HCT116 (cell line): ENCODE results near the gene ADM2. TPM values are rescaled to one million over a fixed set of nuclear protein-coding genes. Genes with fewer than 3 reads are reported as not detected.

Experiments
- ATAC-seq: fragments of 200-7000 bp; cut with Tn5 transposase; 2 replicates; pipeline ENCODE4 v1.9.1; 2020; ENCODE audit warnings: mild to moderate bottlenecking, moderate library complexity
- BruUV-seq: library from RNA; stranded (reverse); fragments of 400-500 nt; replicated peaks from 2 replicates; lab custom pipeline; 2021; lab: Mats Ljungman, UMichigan
- CTCF ChIA-PET: fragments of 300-600 bp; sonication (Branson Sonifier 250); formaldehyde crosslinking; loops from one replicate; lab custom pipeline; 2021; ENCODE audit warnings: antibody characterized with exemption; lab: Charles Lee
- POLR2A ChIA-PET: fragments of 300-600, 350-600 bp; sonication (Branson Sonifier 250); formaldehyde crosslinking; loops from one replicate; lab custom pipeline; 2021; ENCODE audit warnings: antibody characterized with exemption; lab: Charles Lee
- RAD21 ChIA-PET, 2 experiments: fragments of 300-600 bp; sonication (Branson Sonifier 250); formaldehyde crosslinking; loops; one replicate each; lab custom pipeline; 2023; ENCODE audit warnings: low total read pairs in 2 of 2; ENCODE audit not compliant: uncharacterized antibody in 2 of 2, unreplicated experiment in 2 of 2, low non-redundant PET in 1 of 2; lab: Charles Lee
- DNase-seq: peaks from one replicate; pipeline ENCODE4 v3.0.0-alpha.2; 2010; ENCODE audit warnings: low read depth, low spot score
- H2AFZ ChIP-seq: fragments of 200-600 bp; shearing (Covaris generic), sonication (generic); 2 replicates; pipeline ENCODE4 v1.6.1; 2017; ENCODE audit warnings: low read depth, mixed run types, mixed read lengths, antibody characterized with exemption, low read length; ENCODE audit not compliant: poor library complexity, severe bottlenecking
- H3K27ac ChIP-seq: 2 replicates; pipeline ENCODE4 v1.5.1; 2012; ENCODE audit warnings: low read depth, low read length
- H3K27me3 ChIP-seq: fragments of 200-600 bp; sonication (generic); 2 replicates; pipeline ENCODE4 v1.6.1; 2016; ENCODE audit warnings: mixed run types, low read length, mixed read lengths; ENCODE audit not compliant: insufficient read depth
- H3K36me3 ChIP-seq, 2 experiments: fragments of 200-500 bp in 1 of 2; fragments of 200-600 bp in 1 of 2; sonication (Bioruptor generic) in 1 of 2; sonication (generic) in 1 of 2; 2 replicates each; pipeline versions ENCODE4 v1.5.1 to v1.6.1; 2014 to 2016; ENCODE audit warnings: low read length in 2 of 2, inconsistent platforms in 1 of 2, mixed read lengths in 1 of 2, mixed run types in 1 of 2; ENCODE audit not compliant: insufficient read depth in 2 of 2, control insufficient read depth in 1 of 2
- H3K4me1 ChIP-seq, 2 experiments: fragments of 200-600 bp in 1 of 2; sonication (generic) in 1 of 2; 2 replicates each; pipeline versions ENCODE4 v1.5.1 to v1.6.1; 2012 to 2017; ENCODE audit warnings: low read length in 2 of 2, inconsistent platforms in 1 of 2, mild to moderate bottlenecking in 1 of 2, mixed read lengths in 1 of 2, mixed run types in 1 of 2, moderate library complexity in 1 of 2; ENCODE audit not compliant: insufficient read depth in 2 of 2, control insufficient read depth in 1 of 2
- H3K4me2 ChIP-seq: fragments of 200-600 bp; sonication (generic); 2 replicates; pipeline ENCODE4 v1.6.1; 2017; ENCODE audit warnings: mixed run types, low read length, mixed read lengths
- H3K4me3 ChIP-seq, 2 experiments: fragments of 200-600 bp in 1 of 2; sonication (generic) in 1 of 2; replicated peaks in 1 of 2; 2 replicates each; pipeline ENCODE4 v1.5.1; 2011 to 2016; ENCODE audit warnings: low read length in 2 of 2, control low read depth in 1 of 2, low read depth in 1 of 2, mild to moderate bottlenecking in 1 of 2, mixed read lengths in 1 of 2, mixed run types in 1 of 2
- H3K79me2 ChIP-seq: fragments of 200-600 bp; sonication (generic); 2 replicates; pipeline ENCODE4 v1.6.1; 2017; ENCODE audit warnings: mild to moderate bottlenecking, mixed run types, low read length, moderate library complexity, mixed read lengths; ENCODE audit not compliant: insufficient read depth
- H3K9ac ChIP-seq: fragments of 200-600 bp; sonication (generic); 2 replicates; pipeline ENCODE4 v1.6.1; 2016; ENCODE audit warnings: low read length, mixed read lengths
- H3K9me2 ChIP-seq: fragments of 200-600 bp; sonication (generic), shearing (Covaris generic); 2 replicates; pipeline ENCODE4 v1.6.1; 2017; ENCODE audit warnings: mixed run types, mild to moderate bottlenecking, moderate library complexity; ENCODE audit not compliant: insufficient read depth
- H3K9me3 ChIP-seq, 2 experiments: fragments of 200-500 bp in 1 of 2; fragments of 200-600 bp in 1 of 2; sonication (Bioruptor generic) in 1 of 2; sonication (generic) in 1 of 2; 2 replicates each; pipeline ENCODE4 v1.6.1; 2014 to 2017; ENCODE audit warnings: low read length in 2 of 2, mixed read lengths in 2 of 2, inconsistent platforms in 1 of 2, low read depth in 1 of 2, mild to moderate bottlenecking in 1 of 2, mixed run types in 1 of 2, moderate library complexity in 1 of 2; ENCODE audit not compliant: control insufficient read depth in 1 of 2, insufficient read depth in 1 of 2
- H4K20me1 ChIP-seq: fragments of 200-600 bp; sonication (generic), shearing (Covaris generic); 2 replicates; pipeline ENCODE4 v1.6.1; 2017; ENCODE audit warnings: mixed run types, mild to moderate bottlenecking, moderate library complexity; ENCODE audit not compliant: insufficient read depth
- EGR1 ChIP-seq: IDR thresholded peaks from 2 replicates; pipeline ENCODE4 v1.6.1; 2012; ENCODE audit warnings: low read depth
- EZH2phosphoT487 ChIP-seq: fragments of 200-600 bp; IDR thresholded peaks from 2 replicates; pipeline ENCODE4 v1.6.1; 2018; ENCODE audit warnings: antibody characterized with exemption, borderline replicate concordance
- FOSL1 ChIP-seq: IDR thresholded peaks from 2 replicates; pipeline ENCODE4 v1.6.1; 2012; ENCODE audit warnings: low read depth
- JUND ChIP-seq: IDR thresholded peaks from 2 replicates; pipeline ENCODE4 v1.6.1; 2012
- POLR2A ChIP-seq: IDR thresholded peaks from 2 replicates; pipeline ENCODE4 v1.7.0; 2011; ENCODE audit warnings: borderline replicate concordance; ENCODE audit not compliant: insufficient read depth, insufficient read length; ENCODE audit errors: extremely low read depth
- POLR2AphosphoS5 ChIP-seq: IDR thresholded peaks from 2 replicates; pipeline ENCODE4 v1.6.1; 2011; ENCODE audit warnings: mild to moderate bottlenecking, low read depth, low read length, moderate library complexity
- SIN3A ChIP-seq: IDR thresholded peaks from 2 replicates; pipeline ENCODE4 v1.6.1; 2012; ENCODE audit warnings: low read depth
- SP1 ChIP-seq: IDR thresholded peaks from 2 replicates; pipeline ENCODE4 v1.6.1; 2012; ENCODE audit warnings: low read depth
- TCF7L2 ChIP-seq: IDR thresholded peaks from 2 replicates; pipeline ENCODE4 v1.7.0; 2011; ENCODE audit warnings: borderline replicate concordance, inconsistent platforms; ENCODE audit not compliant: insufficient read depth, insufficient read length; ENCODE audit errors: extremely low read depth
- YY1 ChIP-seq: IDR thresholded peaks from 2 replicates; pipeline ENCODE4 v1.6.1; 2011; ENCODE audit warnings: low read length, low read depth, moderate library complexity, mild to moderate bottlenecking; ENCODE audit not compliant: insufficient replicate concordance; ENCODE audit errors: extremely low read depth
- ZFX ChIP-seq: fragments of 450-650 bp; IDR thresholded peaks from 2 replicates; pipeline ENCODE4 v1.6.1; 2017
- intact Hi-C: fragments of 100-400 bp; cut with micrococcal nuclease; formaldehyde crosslinking; loops from 2 replicates; pipeline ENCODE4 v1.10.0; 2022
- total RNA-seq: library from RNA; stranded (reverse); gene quantifications from one replicate; pipeline ENCODE4 v1.2.1, GENCODE V29; 2021; ENCODE audit not compliant: unreplicated experiment
- TF ChIP-seq, protein P1 (sequence below): IDR thresholded peaks from 2 replicates; pipeline ENCODE4 v1.6.1; 2012
- TF ChIP-seq, protein P2 (sequence below): IDR thresholded peaks from 2 replicates; pipeline ENCODE4 v1.6.1; 2011; ENCODE audit warnings: mild to moderate bottlenecking, low read length, moderate library complexity; ENCODE audit not compliant: insufficient replicate concordance; ENCODE audit errors: extremely low read depth

The ADM2 gene
- total RNA-seq, 1 experiment from 2014 or later: 12.8 TPM

DNA sequence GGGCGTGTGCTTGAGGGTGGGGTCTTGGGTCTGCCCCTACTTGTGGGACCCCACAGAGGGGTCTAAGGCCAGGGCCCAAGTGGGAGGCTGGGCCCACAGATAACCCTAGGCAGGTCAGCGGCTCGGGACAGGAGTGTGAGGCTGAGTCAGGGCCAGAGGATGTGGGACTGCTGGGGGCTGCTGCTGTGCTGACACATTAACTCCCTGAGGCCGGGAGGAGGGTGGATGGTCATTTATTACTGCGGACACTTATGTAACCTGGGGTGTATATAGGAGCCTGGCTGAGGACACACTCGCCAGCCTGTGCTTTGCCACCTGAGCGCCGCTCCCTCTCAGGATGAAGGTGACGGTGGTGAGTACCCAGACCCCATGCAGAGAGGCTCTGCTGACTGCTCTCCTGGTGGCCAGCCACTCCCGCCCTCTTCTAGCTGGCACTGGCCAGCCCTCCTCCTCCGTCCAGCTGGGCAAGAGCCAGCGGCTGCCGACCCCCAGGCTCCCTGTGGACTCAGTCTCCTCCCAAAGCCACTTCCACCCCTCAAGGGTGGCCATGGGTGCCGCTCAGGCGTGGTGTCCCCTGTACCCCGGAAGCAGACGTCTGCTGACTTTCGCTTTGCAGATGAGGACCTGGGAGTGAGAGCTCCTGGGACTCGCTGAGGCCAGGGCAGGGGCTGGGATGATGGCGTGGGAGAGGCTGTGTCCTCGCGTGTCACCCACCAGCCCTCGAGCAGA is 5.4 kb downstream of the ADM2 start, which contains the start of gene MIOX:
MIOX (plus strand) TSS at position 299 of the 729 bp plus-strand sequence; CDS start at position 338, 39 bp downstream.
- POLR2A ChIA-PET: no interaction called here
- peaks cover 6 to 25% of the 10 kb centered on the region in 2 experiments; a peak in 3 of 4 replicates for H3K4me1 ChIP-seq
- RAD21 ChIA-PET: no interaction called here
- H3K79me2 ChIP-seq: no peaks in the 10 kb centered on the region
- no peaks in the 10 kb centered on the region for H3K36me3 ChIP-seq
- H3K27ac ChIP-seq: no peak within 1 kb of the TSS; the same call in 1 of the 2 replicates
- H3K9ac ChIP-seq: no peak within 1 kb of the TSS
- H3K9me2 ChIP-seq: no peaks in the 10 kb centered on the region
- H3K4me3 ChIP-seq: no peak within 1 kb of the TSS
- H3K9me3 ChIP-seq: no peaks in the 10 kb centered on the region
- no peaks in the 10 kb centered on the region for H3K27me3 ChIP-seq
- BruUV-seq: no TSS peak
- CTCF ChIA-PET: interaction anchor here (0.9 kb wide), 1 partner anchor 11 kb away, joined by 3 read pairs; no protein-coding TSS in a partner anchor
- no peak within 1 kb of the TSS for H2AFZ ChIP-seq
- H4K20me1 ChIP-seq: no peaks in the 10 kb centered on the region
- no peak for DNase-seq
- ATAC-seq: no peak
- intact Hi-C loops: no loop called here
- TF ChIP-seq ZFX: no peak
- TF ChIP-seq EZH2phosphoT487: no peak
- H3K4me2 ChIP-seq: no peak within 1 kb of the TSS

DNA sequence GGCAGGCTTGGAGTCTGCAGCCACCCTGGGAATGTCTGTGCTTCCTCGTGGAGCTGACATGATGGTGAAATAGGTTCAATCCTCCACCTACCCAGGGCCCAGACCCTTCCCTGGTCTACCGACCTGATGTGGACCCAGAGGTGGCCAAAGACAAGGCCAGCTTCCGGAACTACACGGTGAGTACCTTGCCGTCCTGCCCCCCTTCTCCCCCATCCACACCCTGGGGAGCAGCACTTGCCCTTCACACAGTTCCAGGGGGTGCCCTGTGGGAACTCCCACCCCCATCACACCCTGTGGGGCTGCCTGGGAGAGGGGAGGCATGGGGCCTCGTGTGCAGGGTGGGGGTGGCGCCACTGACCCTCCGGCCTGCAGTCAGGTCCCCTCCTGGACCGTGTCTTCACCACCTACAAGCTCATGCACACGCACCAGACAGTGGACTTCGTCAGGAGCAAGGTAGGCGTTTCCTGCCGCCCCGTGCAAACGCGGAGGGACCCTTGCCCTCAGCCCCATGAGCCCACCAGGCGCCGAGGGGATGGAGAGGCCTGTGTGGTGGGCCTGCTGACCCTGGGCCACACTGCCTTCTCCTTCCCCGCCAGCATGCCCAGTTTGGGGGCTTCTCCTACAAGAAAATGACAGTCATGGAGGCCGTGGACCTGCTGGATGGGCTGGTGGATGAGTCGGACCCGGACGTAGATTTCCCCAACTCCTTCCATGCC is 6.1 kb downstream of the ADM2 start:
- Histone ChIP-seq H3K36me3 (no peaks in the 10 kb centered on the region), H2AFZ (no peak overlapping the region), H3K4me2 (no peak overlapping the region), H3K4me3 (no peak overlapping the region), H3K27me3 (no peaks in the 10 kb centered on the region), H3K4me1 (peaks cover 6 to 19% of the 10 kb centered on the region in 2 experiments; a peak in 3 of 4 replicates), H4K20me1 (no peaks in the 10 kb centered on the region), H3K9me3 (no peaks in the 10 kb centered on the region), H3K79me2 (no peaks in the 10 kb centered on the region), H3K9me2 (no peaks in the 10 kb centered on the region), H3K9ac (no peak overlapping the region), H3K27ac (no peak overlapping the region; the same call in 1 of the 2 replicates)
- ChIA-PET CTCF (interaction anchor here (0.9 kb wide), 1 partner anchor 11 kb away, joined by 3 read pairs; no protein-coding TSS in a partner anchor), RAD21 (no interaction called here), POLR2A (no interaction called here)
- no TSS peak for BruUV-seq
- TF ChIP-seq JUND: no peak
- TF ChIP-seq, protein P1, sequence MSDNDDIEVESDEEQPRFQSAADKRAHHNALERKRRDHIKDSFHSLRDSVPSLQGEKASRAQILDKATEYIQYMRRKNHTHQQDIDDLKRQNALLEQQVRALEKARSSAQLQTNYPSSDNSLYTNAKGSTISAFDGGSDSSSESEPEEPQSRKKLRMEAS: no peak
- TF ChIP-seq, protein P2, sequence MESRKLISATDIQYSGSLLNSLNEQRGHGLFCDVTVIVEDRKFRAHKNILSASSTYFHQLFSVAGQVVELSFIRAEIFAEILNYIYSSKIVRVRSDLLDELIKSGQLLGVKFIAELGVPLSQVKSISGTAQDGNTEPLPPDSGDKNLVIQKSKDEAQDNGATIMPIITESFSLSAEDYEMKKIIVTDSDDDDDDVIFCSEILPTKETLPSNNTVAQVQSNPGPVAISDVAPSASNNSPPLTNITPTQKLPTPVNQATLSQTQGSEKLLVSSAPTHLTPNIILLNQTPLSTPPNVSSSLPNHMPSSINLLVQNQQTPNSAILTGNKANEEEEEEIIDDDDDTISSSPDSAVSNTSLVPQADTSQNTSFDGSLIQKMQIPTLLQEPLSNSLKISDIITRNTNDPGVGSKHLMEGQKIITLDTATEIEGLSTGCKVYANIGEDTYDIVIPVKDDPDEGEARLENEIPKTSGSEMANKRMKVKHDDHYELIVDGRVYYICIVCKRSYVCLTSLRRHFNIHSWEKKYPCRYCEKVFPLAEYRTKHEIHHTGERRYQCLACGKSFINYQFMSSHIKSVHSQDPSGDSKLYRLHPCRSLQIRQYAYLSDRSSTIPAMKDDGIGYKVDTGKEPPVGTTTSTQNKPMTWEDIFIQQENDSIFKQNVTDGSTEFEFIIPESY: no peak
- no peak for TF ChIP-seq ZFX
- TF ChIP-seq EGR1: no peak
- TF ChIP-seq POLR2AphosphoS5: no peak
- TF ChIP-seq TCF7L2: no peak
- no peak for TF ChIP-seq SIN3A
- no peak for TF ChIP-seq SP1
- TF ChIP-seq YY1: no peak
- no peak for TF ChIP-seq POLR2A
- no peak for TF ChIP-seq FOSL1
- ATAC-seq (no peak), DNase-seq (no peak)
- intact Hi-C loops: no loop called here
